AG09319 (cell line): Measurements from ENCODE around the gene ELOVL3.

Experiments used
- DNase-seq: peaks from one replicate; pipeline ENCODE4 v3.0.0-alpha.2; 2010; ENCODE audit warnings: low read depth; ENCODE audit errors: extremely low read depth
- TF ChIP-seq, protein P1 (sequence below): IDR thresholded peaks from 2 replicates; pipeline ENCODE4 v1.5.1; 2011; ENCODE audit warnings: low read depth, mild to moderate bottlenecking, inconsistent platforms, low read length, moderate library complexity

ELOVL3 gene

DNA sequence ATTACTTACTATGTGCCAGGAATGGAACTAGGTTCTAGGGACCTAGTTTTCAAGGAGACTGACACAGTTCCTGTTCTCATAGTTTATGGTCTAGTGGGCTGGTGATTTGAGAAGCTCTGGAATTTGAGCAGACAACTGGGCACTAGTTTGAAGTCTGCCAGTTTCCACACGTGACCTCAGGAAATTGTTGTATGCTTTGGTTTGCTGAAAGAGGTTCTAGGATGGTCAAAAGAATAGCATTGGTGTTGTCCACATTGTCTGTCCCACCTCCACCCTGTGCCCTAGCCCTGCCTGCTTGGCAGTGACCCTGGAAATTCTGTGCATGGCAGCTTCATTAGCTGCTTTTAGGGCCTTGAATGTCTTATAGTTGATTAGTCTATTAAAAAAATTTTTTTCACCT is 48.0 kb downstream of the ELOVL3 start:
- TF ChIP-seq, protein P1, sequence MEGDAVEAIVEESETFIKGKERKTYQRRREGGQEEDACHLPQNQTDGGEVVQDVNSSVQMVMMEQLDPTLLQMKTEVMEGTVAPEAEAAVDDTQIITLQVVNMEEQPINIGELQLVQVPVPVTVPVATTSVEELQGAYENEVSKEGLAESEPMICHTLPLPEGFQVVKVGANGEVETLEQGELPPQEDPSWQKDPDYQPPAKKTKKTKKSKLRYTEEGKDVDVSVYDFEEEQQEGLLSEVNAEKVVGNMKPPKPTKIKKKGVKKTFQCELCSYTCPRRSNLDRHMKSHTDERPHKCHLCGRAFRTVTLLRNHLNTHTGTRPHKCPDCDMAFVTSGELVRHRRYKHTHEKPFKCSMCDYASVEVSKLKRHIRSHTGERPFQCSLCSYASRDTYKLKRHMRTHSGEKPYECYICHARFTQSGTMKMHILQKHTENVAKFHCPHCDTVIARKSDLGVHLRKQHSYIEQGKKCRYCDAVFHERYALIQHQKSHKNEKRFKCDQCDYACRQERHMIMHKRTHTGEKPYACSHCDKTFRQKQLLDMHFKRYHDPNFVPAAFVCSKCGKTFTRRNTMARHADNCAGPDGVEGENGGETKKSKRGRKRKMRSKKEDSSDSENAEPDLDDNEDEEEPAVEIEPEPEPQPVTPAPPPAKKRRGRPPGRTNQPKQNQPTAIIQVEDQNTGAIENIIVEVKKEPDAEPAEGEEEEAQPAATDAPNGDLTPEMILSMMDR: no peak

DNA sequence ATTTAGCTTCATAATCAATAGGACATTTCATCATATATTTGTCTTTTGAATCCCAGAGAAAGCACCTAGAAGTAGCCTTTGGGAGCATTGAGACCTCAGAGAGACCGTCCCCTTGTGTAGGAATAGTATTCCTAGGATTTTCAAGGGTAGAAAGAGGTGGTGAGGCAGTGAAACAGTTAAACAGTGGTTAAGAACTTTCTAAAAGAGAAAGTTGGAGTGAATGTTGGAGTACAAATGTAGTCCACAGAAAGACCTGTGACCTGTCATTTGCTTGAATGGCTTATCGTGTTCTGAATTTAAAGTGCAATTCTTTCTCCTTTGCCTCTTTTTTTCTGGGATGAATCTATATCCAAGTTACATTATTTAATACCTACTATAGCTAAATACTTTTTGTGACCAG is 49.2 kb downstream of the ELOVL3 start:
- TF ChIP-seq, protein P1: no peak
- no peak for DNase-seq

More for the DNA sequence above, 48.0 kb downstream of the ELOVL3 start:
- no peak for DNase-seq

DNA sequence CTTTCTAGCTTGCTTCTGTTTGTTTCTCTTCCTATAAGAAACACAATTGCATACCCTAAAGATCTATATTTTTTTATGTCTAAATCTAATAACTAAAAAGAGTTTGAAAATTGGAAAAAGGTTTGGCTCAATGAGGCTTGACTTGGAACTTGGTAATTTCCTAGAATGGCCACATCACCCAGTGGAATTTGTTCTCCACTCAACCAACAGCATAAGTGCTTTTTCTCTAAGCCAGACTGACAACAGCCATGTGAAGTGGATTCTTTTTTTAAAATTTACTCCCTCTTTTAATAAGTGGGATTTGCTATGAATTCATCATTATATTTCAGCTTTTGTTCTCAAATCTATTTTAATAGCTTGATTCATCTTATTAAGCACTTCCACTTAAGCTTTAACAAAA is 53.0 kb downstream of the ELOVL3 start:
- no peak for DNase-seq
- TF ChIP-seq, protein P1: no peak
